Measurements from ENCODE around the gene NAALADL2. TPM values are rescaled to one million over a fixed set of nuclear protein-coding genes. Genes with fewer than 3 reads are reported as not detected.

Gene NAALADL2
- total RNA-seq, 1 experiment from 2014 or later, result 12.8 TPM

DNA sequence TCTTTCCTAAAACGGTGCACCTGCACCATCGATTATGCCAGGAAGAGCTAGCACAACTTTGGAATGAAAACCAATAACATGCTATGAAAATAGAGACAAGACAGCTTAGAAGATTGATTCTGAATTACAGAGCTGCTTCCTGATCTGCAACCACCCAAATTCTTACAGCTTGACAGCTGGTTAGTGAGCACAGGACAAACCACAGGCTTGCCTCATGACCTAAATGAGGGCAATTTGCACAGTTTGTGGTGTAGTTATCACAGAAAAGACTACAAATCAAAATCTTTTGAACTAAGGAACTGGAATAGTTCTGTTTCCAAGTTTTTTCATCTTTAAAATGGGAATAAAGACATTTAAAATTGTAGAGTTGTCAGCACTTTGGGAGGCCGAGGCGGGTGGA is 533.5 kb downstream of the NAALADL2 start:
- POLR2A ChIA-PET (ENCODE audit: unreplicated experiment), result no interaction called here
- intact Hi-C loops (cut with micrococcal nuclease; ENCODE audit: unreplicated experiment), result no loop called here
- no TSS peak for BruUV-seq (replicated peaks)

DNA sequence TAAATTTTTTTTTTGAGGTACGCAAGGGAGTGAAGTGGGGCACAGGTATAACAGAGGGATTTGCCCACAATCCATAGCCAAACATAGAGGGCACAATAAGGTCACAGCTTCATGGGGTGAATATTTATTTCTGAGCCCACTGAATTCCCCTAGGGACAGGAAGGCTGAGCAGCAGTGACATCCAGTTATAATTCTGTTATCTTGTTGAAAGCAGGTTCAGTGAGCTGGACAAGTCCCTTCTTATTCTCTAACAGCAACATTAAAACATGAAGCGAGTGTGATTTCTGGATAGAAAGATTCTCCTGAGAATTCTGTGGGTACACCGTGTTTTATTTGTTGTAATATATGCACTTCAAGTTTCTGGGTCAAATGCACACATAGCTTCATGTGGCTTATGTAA is 538.2 kb downstream of the NAALADL2 start:
- no peaks in the 10 kb centered on the region for H4K20me1 ChIP-seq (ENCODE audit: insufficient read depth)
- H3K9me3 ChIP-seq (ENCODE audit: insufficient read depth, low read depth), result no peaks in the 10 kb centered on the region; the same call in 1 of the 2 replicates
- no peaks in the 10 kb centered on the region for H3K9me2 ChIP-seq (ENCODE audit: insufficient read depth)
- intact Hi-C loops (cut with micrococcal nuclease; ENCODE audit: unreplicated experiment), result no loop called here
- peaks cover 6% of the 10 kb centered on the region for H3K4me1 ChIP-seq (replicated peaks; ENCODE audit: insufficient read depth)
- TF ChIP-seq, protein P1, sequence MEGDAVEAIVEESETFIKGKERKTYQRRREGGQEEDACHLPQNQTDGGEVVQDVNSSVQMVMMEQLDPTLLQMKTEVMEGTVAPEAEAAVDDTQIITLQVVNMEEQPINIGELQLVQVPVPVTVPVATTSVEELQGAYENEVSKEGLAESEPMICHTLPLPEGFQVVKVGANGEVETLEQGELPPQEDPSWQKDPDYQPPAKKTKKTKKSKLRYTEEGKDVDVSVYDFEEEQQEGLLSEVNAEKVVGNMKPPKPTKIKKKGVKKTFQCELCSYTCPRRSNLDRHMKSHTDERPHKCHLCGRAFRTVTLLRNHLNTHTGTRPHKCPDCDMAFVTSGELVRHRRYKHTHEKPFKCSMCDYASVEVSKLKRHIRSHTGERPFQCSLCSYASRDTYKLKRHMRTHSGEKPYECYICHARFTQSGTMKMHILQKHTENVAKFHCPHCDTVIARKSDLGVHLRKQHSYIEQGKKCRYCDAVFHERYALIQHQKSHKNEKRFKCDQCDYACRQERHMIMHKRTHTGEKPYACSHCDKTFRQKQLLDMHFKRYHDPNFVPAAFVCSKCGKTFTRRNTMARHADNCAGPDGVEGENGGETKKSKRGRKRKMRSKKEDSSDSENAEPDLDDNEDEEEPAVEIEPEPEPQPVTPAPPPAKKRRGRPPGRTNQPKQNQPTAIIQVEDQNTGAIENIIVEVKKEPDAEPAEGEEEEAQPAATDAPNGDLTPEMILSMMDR (conservative IDR thresholded peaks at IDR 0.05), result no peak
- no peak for TF ChIP-seq EZH2 (IDR thresholded peaks at IDR 0.05; ENCODE audit: low read depth)
- CTCF ChIA-PET, result no interaction called here
- H3K27me3 ChIP-seq (ENCODE audit: insufficient read depth, low read depth), result no peaks in the 10 kb centered on the region
- no TSS peak for BruUV-seq (replicated peaks)
- no peak overlapping the region for H3K4me2 ChIP-seq
- no peaks in the 10 kb centered on the region for H3K79me2 ChIP-seq (ENCODE audit: low read depth)
- no peaks in the 10 kb centered on the region for H3K36me3 ChIP-seq (ENCODE audit: low read depth)
- H2AFZ ChIP-seq, result no peak overlapping the region
- no peak for DNase-seq
- no peaks in the 10 kb centered on the region for H3F3A ChIP-seq (ENCODE audit: insufficient read depth, low read depth)
- no peak overlapping the region for H3K4me3 ChIP-seq
- H3K27ac ChIP-seq, result no peak overlapping the region
- POLR2A ChIA-PET (ENCODE audit: unreplicated experiment), result no interaction called here

More for the DNA sequence above, 533.5 kb downstream of the NAALADL2 start:
- no peaks in the 10 kb centered on the region for H3K27me3 ChIP-seq (ENCODE audit: insufficient read depth, low read depth)
- TF ChIP-seq, protein P1 (conservative IDR thresholded peaks at IDR 0.05), result no peak
- TF ChIP-seq EZH2 (IDR thresholded peaks at IDR 0.05; ENCODE audit: low read depth), result no peak
- no peak overlapping the region for H3K27ac ChIP-seq
- H3F3A ChIP-seq (ENCODE audit: insufficient read depth, low read depth), result no peaks in the 10 kb centered on the region
- H2AFZ ChIP-seq, result no peak overlapping the region
- H3K9me2 ChIP-seq (ENCODE audit: insufficient read depth), result peaks cover 3% of the 10 kb centered on the region; the same call in 1 of the 2 replicates
- H3K4me1 ChIP-seq (replicated peaks; ENCODE audit: insufficient read depth), result no peaks in the 10 kb centered on the region
- CTCF ChIA-PET, result no interaction called here
- no peak overlapping the region for H3K4me3 ChIP-seq
- no peaks in the 10 kb centered on the region for H3K79me2 ChIP-seq (ENCODE audit: low read depth)
- H3K36me3 ChIP-seq (ENCODE audit: low read depth), result no peaks in the 10 kb centered on the region
- DNase-seq, result no peak
- H3K4me2 ChIP-seq, result no peak overlapping the region
- H3K9me3 ChIP-seq (ENCODE audit: insufficient read depth, low read depth), result peaks cover 7% of the 10 kb centered on the region; the same call in 1 of the 2 replicates
- no peaks in the 10 kb centered on the region for H4K20me1 ChIP-seq (ENCODE audit: insufficient read depth)

DNA sequence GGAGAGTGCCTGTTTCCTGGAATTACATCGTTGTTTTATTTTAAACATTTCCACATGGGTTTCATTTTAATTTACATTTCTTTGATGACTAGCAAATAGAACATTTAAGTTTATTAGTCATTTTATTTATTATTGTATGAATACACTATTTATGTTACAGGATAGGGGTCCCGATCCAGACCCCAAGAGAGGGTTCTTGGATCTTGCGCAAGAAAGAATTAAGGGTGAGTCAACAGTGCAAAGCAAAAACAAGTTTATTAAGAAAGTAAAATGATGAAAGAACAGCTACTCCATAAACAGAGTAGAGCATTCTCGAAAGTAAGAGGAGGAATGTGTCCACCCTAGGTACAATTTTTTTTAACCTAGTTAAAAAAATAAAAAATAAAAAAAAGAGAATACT is 539.5 kb downstream of the NAALADL2 start:
- H3K4me3 ChIP-seq, result no peak overlapping the region
- peaks cover 6% of the 10 kb centered on the region for H3K4me1 ChIP-seq (replicated peaks; ENCODE audit: insufficient read depth)
- intact Hi-C loops (cut with micrococcal nuclease; ENCODE audit: unreplicated experiment), result no loop called here
- H3K79me2 ChIP-seq (ENCODE audit: low read depth), result no peaks in the 10 kb centered on the region
- H3K27me3 ChIP-seq (ENCODE audit: insufficient read depth, low read depth), result no peaks in the 10 kb centered on the region
- H4K20me1 ChIP-seq (ENCODE audit: insufficient read depth), result no peaks in the 10 kb centered on the region
- ChIA-PET POLR2A (ENCODE audit: unreplicated experiment) (no interaction called here), CTCF (no interaction called here)
- no peak overlapping the region for H2AFZ ChIP-seq
- no peaks in the 10 kb centered on the region for H3K9me2 ChIP-seq (ENCODE audit: insufficient read depth)
- no peak overlapping the region for H3K4me2 ChIP-seq
- no peaks in the 10 kb centered on the region for H3F3A ChIP-seq (ENCODE audit: insufficient read depth, low read depth)
- no peak for DNase-seq
- no TSS peak for BruUV-seq (replicated peaks)
- no peaks in the 10 kb centered on the region; the same call in 1 of the 2 replicates for H3K9me3 ChIP-seq (ENCODE audit: insufficient read depth, low read depth)
- TF ChIP-seq, protein P1 (conservative IDR thresholded peaks at IDR 0.05), result no peak
- TF ChIP-seq EZH2 (IDR thresholded peaks at IDR 0.05; ENCODE audit: low read depth), result no peak
- no peaks in the 10 kb centered on the region for H3K36me3 ChIP-seq (ENCODE audit: low read depth)
- H3K27ac ChIP-seq, result no peak overlapping the region
